ENCODE data around the gene AUTS2. TPM values are rescaled to one million over a fixed set of nuclear protein-coding genes. Genes with fewer than 3 reads are reported as not detected.

AUTS2 gene
- polyA plus RNA-seq, 1 donor (not counting 4 experiments of a cell fraction or from before 2014, with no cell fraction given) = 4.7 TPM

GRCh38 chr7:70036695-70037094 is 438.4 kb downstream of the AUTS2 start:
- Histone ChIP-seq H3K9me3 (ENCODE audit: control insufficient read depth, low read depth, low read length) (no peaks in the 10 kb centered on the region), H3K4me1 (ENCODE audit: control insufficient read depth, extremely low read depth, insufficient read depth, low read length) (no peaks in the 10 kb centered on the region), H3K36me3 (ENCODE audit: control insufficient read depth in 2 of 2, extremely low read depth in 1 of 2, insufficient read depth in 2 of 2, low read length in 2 of 2) (no peaks in the 10 kb centered on the region), H3K9me1 (ENCODE audit: control insufficient read depth, extremely low read depth, insufficient read depth, low read length) (no peaks in the 10 kb centered on the region), H3K27ac (ENCODE audit: control insufficient read depth, insufficient read depth, low read length) (no peak overlapping the region), H3K79me2 (ENCODE audit: control insufficient read depth, insufficient read depth, low read length) (no peaks in the 10 kb centered on the region), H3K4me2 (ENCODE audit: control insufficient read depth, extremely low read depth, insufficient read depth, low read depth, low read length) (no peak overlapping the region), H3K27me3 (ENCODE audit: control insufficient read depth, extremely low read depth, insufficient read depth, low read length) (no peaks in the 10 kb centered on the region), H3K4me3 (ENCODE audit: control insufficient read depth in 2 of 3, extremely low read depth in 1 of 3, insufficient read depth in 2 of 3, low read depth in 1 of 3, low read length in 3 of 3) (no peak overlapping the region), H3K9ac (ENCODE audit: control insufficient read depth, extremely low read depth, insufficient read depth, low read length) (no peak overlapping the region), H4K20me1 (ENCODE audit: control insufficient read depth, extremely low read depth, insufficient read depth, low read length) (no peaks in the 10 kb centered on the region), H2AFZ (ENCODE audit: control insufficient read depth, low read length) (no peak overlapping the region)
- DNase-seq (ENCODE audit: low read depth, low spot score) (no peak), FAIRE-seq (no peak)
- TF ChIP-seq EZH2 (IDR thresholded peaks at IDR 0.05; ENCODE audit: low read length) (no peak), CTCF (optimal IDR thresholded peaks at IDR 0.05 in 1 of 3, IDR thresholded peaks at IDR 0.05 in 1 of 3, conservative IDR thresholded peaks at IDR 0.05 in 1 of 3; ENCODE audit: extremely low read depth in 1 of 3, insufficient read depth in 2 of 3, low read length in 3 of 3) (no peak)
- dilution Hi-C loops (cut with MboI; ENCODE audit: extremely low pct_ligation_motif_present, low sequenced_read_pairs) = no loop called here

- no peak for DNase-seq (ENCODE audit: low read depth, low spot score)
- no peak for TF ChIP-seq CTCF (optimal IDR thresholded peaks at IDR 0.05 in 1 of 3, IDR thresholded peaks at IDR 0.05 in 1 of 3, conservative IDR thresholded peaks at IDR 0.05 in 1 of 3; ENCODE audit: extremely low read depth in 1 of 3, insufficient read depth in 2 of 3, low read length in 3 of 3)
- TF ChIP-seq EZH2 (IDR thresholded peaks at IDR 0.05; ENCODE audit: low read length) = no peak
- Histone ChIP-seq H3K4me1 (ENCODE audit: control insufficient read depth, extremely low read depth, insufficient read depth, low read length) (no peaks in the 10 kb centered on the region), H3K9me1 (ENCODE audit: control insufficient read depth, extremely low read depth, insufficient read depth, low read length) (no peaks in the 10 kb centered on the region), H3K4me3 (ENCODE audit: control insufficient read depth in 2 of 3, extremely low read depth in 1 of 3, insufficient read depth in 2 of 3, low read depth in 1 of 3, low read length in 3 of 3) (no peak overlapping the region), H3K27me3 (ENCODE audit: control insufficient read depth, extremely low read depth, insufficient read depth, low read length) (no peaks in the 10 kb centered on the region), H3K79me2 (ENCODE audit: control insufficient read depth, insufficient read depth, low read length) (no peaks in the 10 kb centered on the region), H4K20me1 (ENCODE audit: control insufficient read depth, extremely low read depth, insufficient read depth, low read length) (no peaks in the 10 kb centered on the region), H3K27ac (ENCODE audit: control insufficient read depth, insufficient read depth, low read length) (no peak overlapping the region), H3K4me2 (ENCODE audit: control insufficient read depth, extremely low read depth, insufficient read depth, low read depth, low read length) (no peak overlapping the region), H3K9me3 (ENCODE audit: control insufficient read depth, low read depth, low read length) (no peaks in the 10 kb centered on the region), H2AFZ (ENCODE audit: control insufficient read depth, low read length) (no peak overlapping the region), H3K9ac (ENCODE audit: control insufficient read depth, extremely low read depth, insufficient read depth, low read length) (no peak overlapping the region), H3K36me3 (ENCODE audit: control insufficient read depth in 2 of 2, extremely low read depth in 1 of 2, insufficient read depth in 2 of 2, low read length in 2 of 2) (no peaks in the 10 kb centered on the region)
- no peak for FAIRE-seq
- dilution Hi-C loops (cut with MboI; ENCODE audit: extremely low pct_ligation_motif_present, low sequenced_read_pairs) = no loop called here
These were observed 439.1 kb downstream of the AUTS2 start for GRCh38 chr7:70037171-70037933.
